ENCODE results near the gene KCNH1. TPM values are rescaled to one million over a fixed set of nuclear protein-coding genes. Genes with fewer than 3 reads are reported as not detected.

KCNH1 gene
- total and polyA plus RNA-seq, 10 of the 15 experiments (the other 5 are each of a cell fraction or from before 2014, with no cell fraction given), result 0.02 to 0.04 (median 0.04) TPM; not detected in 7

DNA sequence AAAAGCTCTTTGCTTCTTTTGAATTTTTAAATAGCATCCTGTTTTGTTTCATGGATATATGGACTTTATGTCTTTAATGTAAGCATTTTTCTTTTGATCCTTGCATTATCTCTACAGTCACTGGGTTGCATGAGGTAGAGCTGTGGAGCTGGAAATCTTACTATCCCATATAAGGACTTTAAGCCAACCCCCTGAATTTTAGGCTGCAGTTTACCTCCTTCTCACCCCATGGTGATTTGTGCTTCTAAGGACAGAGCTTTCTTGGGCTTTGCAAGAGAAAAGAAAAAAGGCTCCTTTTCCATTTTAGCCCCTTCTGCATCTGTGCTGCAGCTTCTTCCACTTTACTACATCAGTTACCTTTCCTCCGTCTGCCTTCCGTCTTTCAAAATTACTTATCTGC lies 431.4 kb downstream of the KCNH1 start (continued):
- TF ChIP-seq, protein P1, sequence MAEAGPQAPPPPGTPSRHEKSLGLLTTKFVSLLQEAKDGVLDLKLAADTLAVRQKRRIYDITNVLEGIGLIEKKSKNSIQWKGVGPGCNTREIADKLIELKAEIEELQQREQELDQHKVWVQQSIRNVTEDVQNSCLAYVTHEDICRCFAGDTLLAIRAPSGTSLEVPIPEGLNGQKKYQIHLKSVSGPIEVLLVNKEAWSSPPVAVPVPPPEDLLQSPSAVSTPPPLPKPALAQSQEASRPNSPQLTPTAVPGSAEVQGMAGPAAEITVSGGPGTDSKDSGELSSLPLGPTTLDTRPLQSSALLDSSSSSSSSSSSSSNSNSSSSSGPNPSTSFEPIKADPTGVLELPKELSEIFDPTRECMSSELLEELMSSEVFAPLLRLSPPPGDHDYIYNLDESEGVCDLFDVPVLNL (IDR thresholded peaks at IDR 0.05; ENCODE audit: low read depth, low read length), result no peak
- no peak for TF ChIP-seq YBX1 (IDR thresholded peaks at IDR 0.05)

GRCh38 chr1:210700511-210700910 lies 433.4 kb downstream of the KCNH1 start:
- ChIA-PET RAD21 (ENCODE audit: unreplicated experiment) (no interaction called here), SMC1A (ENCODE audit: uncharacterized antibody, unreplicated experiment) (no interaction called here), CTCF (no interaction called here), POLR2A (no interaction called here)
- in situ Hi-C loops (cut with MboI) (no loop called here), intact Hi-C loops (cut with micrococcal nuclease; ENCODE audit: unreplicated experiment) (no loop called here)
- no peaks in the 10 kb centered on the region for H4K20me1 ChIP-seq (ENCODE audit: control insufficient read depth, insufficient read depth)
- H3K9me3 ChIP-seq (replicated peaks; ENCODE audit: control insufficient read depth, insufficient read depth, low read length), result no peaks in the 10 kb centered on the region
- 25% methylated on average over 2 of the region's 2 CpGs for WGBS (ENCODE audit: insufficient coverage, insufficient replicate concordance, low lambda C conversion rate, missing lambda C conversion rate)
- no TSS peak for BruUV-seq (replicated peaks)
- no peaks in the 10 kb centered on the region for H3K36me3 ChIP-seq (ENCODE audit: control insufficient read depth in 2 of 2, insufficient read depth in 2 of 2, low read length in 1 of 2)
- ATAC-seq (no peak), FAIRE-seq (no peak), DNase-seq (ENCODE audit: low read depth, low spot score) (no peak)
- H3K79me2 ChIP-seq (ENCODE audit: control insufficient read depth, insufficient read depth, low read length), result no peaks in the 10 kb centered on the region
- no peaks in the 10 kb centered on the region for H3K27me3 ChIP-seq (replicated peaks in 1 of 2; ENCODE audit: control insufficient read depth in 2 of 2, insufficient read depth in 2 of 2, low read length in 1 of 2)
- no peak overlapping the region for H3K27ac ChIP-seq (ENCODE audit: control insufficient read depth, insufficient read depth)
- H3K4me3 ChIP-seq, result no peak overlapping the region
- peaks cover 17% of the 10 kb centered on the region for H3K4me1 ChIP-seq (ENCODE audit: control insufficient read depth, insufficient read depth, low read length)
- no peak overlapping the region for H3K9ac ChIP-seq (ENCODE audit: control insufficient read depth, insufficient read depth, low read length)
- TF ChIP-seq, protein P2, sequence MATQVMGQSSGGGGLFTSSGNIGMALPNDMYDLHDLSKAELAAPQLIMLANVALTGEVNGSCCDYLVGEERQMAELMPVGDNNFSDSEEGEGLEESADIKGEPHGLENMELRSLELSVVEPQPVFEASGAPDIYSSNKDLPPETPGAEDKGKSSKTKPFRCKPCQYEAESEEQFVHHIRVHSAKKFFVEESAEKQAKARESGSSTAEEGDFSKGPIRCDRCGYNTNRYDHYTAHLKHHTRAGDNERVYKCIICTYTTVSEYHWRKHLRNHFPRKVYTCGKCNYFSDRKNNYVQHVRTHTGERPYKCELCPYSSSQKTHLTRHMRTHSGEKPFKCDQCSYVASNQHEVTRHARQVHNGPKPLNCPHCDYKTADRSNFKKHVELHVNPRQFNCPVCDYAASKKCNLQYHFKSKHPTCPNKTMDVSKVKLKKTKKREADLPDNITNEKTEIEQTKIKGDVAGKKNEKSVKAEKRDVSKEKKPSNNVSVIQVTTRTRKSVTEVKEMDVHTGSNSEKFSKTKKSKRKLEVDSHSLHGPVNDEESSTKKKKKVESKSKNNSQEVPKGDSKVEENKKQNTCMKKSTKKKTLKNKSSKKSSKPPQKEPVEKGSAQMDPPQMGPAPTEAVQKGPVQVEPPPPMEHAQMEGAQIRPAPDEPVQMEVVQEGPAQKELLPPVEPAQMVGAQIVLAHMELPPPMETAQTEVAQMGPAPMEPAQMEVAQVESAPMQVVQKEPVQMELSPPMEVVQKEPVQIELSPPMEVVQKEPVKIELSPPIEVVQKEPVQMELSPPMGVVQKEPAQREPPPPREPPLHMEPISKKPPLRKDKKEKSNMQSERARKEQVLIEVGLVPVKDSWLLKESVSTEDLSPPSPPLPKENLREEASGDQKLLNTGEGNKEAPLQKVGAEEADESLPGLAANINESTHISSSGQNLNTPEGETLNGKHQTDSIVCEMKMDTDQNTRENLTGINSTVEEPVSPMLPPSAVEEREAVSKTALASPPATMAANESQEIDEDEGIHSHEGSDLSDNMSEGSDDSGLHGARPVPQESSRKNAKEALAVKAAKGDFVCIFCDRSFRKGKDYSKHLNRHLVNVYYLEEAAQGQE (IDR thresholded peaks at IDR 0.05; ENCODE audit: low read depth, low read length), result no peak
- TF ChIP-seq KDM1A (IDR thresholded peaks at IDR 0.05; ENCODE audit: borderline replicate concordance) (no peak), CEBPB (IDR thresholded peaks at IDR 0.05; ENCODE audit: borderline replicate concordance in 1 of 2, low read depth in 2 of 2, low read length in 2 of 2) (no peak), IRF4 (IDR thresholded peaks at IDR 0.05; ENCODE audit: low read depth, low read length) (no peak), CHD1 (IDR thresholded peaks at IDR 0.05; ENCODE audit: low read depth, low read length) (no peak)
- no peak overlapping the region for H3K4me2 ChIP-seq (ENCODE audit: control insufficient read depth, insufficient read depth)
- H2AFZ ChIP-seq (ENCODE audit: control insufficient read depth, low read depth, low read length), result no peak overlapping the region

Measured in GM12878 (cell line).